CD4-positive, alpha-beta T cell treated with Interleukin-12 subunit alpha and Interleukin-12 subunit beta, for 1 hour (primary cell): ENCODE results near the gene PIGH.
A peak's percentile ranks its signal among the peaks of the same experiment; 100 is the strongest.
"Not testable (repeated sequence)": the region's sequence is repeated elsewhere in the genome, so short reads cannot be mapped to it uniquely, and the experiment has no call there.

Source experiments
- DNase-seq: peaks from one replicate; pipeline ENCODE4 v3.0.0-alpha.2; 2020

The PIGH gene

DNA sequence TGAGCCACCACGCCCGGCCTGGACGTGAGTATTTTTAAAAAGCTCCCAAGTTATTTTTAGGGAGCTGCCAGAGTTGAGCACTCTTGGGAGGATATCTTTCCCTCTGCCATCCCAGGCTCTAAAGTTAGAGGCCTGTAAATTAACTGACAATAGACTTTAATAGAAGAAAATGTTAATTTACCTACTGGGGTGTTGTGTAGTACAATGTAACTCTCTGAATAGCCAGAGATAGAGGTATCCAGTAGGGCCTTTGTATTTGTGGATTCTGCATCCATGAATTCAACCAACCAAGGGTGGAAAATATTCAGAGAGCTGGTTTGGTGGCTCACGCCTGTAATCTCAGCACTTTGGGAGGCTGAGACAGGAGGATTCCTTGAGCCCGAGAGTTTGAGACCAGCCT is 7.6 kb upstream of the PIGH start:
- DNase-seq: no peak

DNA sequence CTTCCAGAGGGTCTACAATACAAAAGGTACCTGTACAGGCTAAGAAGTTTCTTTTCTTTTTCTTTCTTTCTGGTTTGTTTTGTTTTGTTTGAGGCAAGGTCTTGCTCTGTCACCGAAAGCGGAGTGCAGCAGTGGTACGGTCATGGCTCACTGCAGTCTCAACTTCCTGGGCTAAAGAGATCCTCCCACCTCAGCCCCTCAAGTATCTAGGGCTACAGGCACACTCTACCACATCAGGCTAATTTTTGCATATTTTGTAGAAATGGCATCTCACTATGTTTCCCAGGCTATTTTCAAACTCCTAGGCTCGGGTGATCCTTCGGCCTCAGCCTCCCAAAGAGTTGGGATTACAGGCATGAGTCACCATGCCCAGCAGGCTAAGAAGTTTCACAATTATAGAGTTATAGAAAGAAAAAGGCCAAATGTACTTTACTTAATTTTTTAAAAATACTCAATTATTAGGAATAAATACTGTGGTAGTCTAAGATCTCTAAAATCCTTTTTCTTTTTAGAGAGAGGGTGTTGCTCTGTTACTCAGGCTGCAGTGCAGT is 3.0 kb upstream of the PIGH start:
- no peak for DNase-seq

GRCh38 chr14:67602076-67602475 is 2.0 kb upstream of the PIGH start:
- DNase-seq: no peak

DNA sequence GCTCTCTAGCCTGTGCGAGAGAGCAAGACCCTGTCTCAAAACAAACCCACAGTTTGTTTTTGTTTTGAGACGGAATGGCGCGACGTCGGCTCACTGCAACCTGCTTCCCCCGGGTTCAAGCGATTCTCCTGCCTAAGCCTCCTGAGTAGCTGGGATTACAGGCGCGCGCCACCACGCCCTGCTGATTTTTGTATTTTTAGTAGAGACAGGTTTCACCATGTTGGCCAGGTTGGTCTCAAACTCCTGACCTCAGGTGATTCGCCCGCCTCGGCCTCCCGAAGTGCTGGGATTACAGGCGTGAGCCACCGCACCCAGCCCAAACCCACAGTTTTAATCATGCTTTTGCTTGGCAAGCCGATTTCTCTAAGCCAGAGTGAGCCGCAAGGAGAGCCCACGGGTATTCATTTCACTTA is 500 bp upstream of the PIGH start:
- DNase-seq: not testable (repeated sequence)

DNA sequence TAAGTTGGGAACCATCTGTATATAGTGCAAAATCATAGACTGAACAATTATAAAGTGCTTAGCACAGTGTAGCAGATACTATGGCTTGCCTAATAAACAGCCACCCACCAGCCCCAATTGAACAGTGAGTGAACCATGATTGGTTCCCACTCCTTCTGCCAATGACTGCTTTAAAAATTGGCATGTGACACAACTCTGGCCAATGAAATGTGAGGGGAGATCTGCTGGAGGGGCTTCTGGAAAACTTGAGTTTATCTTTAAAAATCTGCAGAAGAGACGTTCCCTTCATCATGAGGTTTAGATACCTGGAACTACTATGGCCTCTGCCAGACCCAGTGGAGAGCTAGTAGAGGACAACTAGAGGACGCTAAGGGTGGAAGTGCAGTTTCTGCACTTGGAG is 4.7 kb downstream of the PIGH start:
- DNase-seq: no peak

DNA sequence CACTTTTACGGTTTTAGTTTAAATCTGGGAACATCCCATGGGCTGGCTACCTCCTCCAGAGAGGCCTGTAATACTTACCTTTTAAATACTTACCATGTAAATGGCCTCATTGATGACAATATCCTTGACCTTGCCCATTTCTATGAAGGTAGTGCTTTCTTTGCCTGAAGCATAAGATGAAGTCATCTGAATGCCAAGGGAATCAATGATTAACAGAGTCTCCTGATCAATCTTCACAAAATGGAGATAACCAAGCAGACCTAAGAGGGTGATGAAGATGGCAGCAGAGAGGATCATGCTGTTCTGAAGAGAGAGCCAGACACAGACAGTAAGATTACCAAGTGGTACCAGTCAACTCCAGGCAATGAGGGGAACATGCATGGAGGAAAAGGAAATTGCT is 6.4 kb downstream of the PIGH start:
- DNase-seq: not testable (repeated sequence)

GRCh38 chr14:67589204-67589770 is 10.8 kb downstream of the PIGH start:
- no peak for DNase-seq

GRCh38 chr14:67586369-67586768 is 13.7 kb downstream of the PIGH start:
- no peak for DNase-seq

DNA sequence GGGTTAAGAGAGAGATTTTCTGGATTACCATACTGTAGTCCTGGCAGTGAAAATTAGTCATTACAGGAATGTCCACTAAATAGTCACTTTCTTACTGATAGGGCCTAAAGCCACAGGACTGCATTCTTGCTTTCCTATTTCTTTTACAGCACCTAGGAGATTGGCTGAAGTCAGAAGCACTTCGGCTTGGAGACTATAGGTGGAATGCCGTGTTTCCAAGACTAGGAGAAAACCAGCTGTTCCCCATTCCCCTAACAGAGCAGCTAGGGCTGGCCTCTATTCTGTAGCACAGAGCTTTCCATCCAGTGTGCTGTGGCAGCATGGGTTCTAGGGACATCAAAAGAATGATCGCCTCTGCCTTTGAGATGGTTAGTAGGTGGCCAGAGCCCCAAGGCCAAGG is 15.1 kb downstream of the PIGH start:
- DNase-seq: no peak

GRCh38 chr14:67583711-67584644 is 16.1 kb downstream of the PIGH start:
- DNase-seq: peak; percentile 51

GRCh38 chr14:67582061-67582460 is 18.0 kb downstream of the PIGH start:
- DNase-seq: no peak

DNA sequence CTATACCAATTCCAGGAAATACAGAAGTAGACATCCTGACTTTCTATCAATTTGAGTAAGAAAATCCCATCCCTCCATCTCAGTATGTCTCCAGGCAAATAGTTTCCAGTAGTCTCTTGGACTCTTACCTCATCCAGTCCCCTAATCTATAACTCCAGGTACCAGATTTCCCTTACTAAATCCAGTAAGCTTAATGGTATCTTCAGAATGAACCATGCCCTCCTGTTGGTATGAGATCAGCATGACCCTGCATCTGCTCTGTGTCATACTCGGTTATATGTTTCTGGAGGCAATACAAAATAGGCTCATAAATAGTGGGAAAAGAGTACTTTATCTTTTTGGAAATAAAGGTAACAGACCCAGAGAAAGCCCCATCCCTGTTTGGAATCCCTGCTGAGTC is 18.4 kb downstream of the PIGH start:
- DNase-seq: no peak

- no peak for DNase-seq
Observed at GRCh38 chr14:67580336-67581171, 19.5 kb downstream of the PIGH start.

GRCh38 chr14:67579636-67580035 is 20.4 kb downstream of the PIGH start:
- no peak for DNase-seq

DNA sequence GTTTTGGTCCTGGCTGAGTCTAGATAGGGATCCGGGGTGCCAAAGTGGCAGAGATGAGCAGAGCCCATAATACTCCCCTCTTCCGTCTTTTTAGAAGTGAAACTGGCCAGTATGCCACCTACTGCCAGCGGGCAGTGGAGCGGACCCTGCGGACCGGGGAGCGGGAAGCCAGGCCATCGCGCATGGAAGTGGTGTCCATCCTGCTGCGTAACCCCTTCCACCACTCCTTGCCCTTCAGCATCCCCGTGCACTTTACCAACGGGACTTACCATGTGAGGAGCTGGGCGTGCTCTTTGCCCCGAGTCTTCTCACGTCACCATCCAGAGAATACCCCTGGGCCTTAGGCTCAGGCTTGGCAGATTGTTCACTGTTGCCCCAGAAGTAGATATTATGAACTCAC is 21.0 kb downstream of the PIGH start:
- DNase-seq: no peak

- DNase-seq: no peak
Observed at GRCh38 chr14:67577909-67578749, 21.9 kb downstream of the PIGH start.

DNA sequence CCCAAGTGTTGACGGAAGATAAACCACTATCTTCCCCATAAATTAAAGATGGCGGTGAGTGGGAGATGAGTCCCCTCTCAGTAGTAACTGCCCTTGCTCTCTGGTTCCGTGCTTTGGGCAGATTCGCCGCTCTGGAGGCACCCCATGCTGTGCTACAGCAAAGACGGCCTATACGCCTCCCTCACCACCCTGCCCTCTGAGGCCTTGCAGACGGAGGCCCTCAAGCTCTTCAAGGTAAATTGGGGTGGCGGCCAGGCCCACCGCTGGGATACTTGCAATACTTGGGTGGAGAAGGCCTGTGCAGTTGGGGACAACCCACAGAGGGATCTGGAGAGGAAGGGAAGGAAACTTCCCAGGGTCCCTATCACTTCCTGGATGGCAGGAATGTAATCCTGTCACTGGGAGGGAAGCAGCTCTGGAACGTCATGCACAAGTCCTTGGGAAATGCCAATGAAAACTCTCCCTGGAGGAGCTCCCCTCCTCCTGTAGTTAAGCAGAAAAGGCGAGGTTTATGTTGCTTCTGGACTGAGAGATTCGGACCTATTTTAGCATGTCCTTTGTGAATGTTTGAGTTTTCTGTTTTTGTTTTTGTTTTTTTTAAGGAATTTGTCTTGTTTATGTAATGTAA is 22.8 kb downstream of the PIGH start:
- no peak for DNase-seq

GRCh38 chr14:67576216-67576955 is 23.7 kb downstream of the PIGH start:
- DNase-seq: no peak

GRCh38 chr14:67575684-67576083 is 24.4 kb downstream of the PIGH start:
- no peak for DNase-seq

GRCh38 chr14:67574806-67575205 is 25.3 kb downstream of the PIGH start:
- DNase-seq: no peak

GRCh38 chr14:67574156-67574555 is 25.9 kb downstream of the PIGH start:
- no peak for DNase-seq
